Stomach (tissue), 4 donors: ENCODE results near the gene SUCO.

Experiments
- CTCF ChIP-seq, 7 experiments: fragments of 450-650 bp in 4 of 7; fragments of 200-600 bp in 3 of 7; sonication (generic) in 3 of 7; IDR thresholded peaks; one replicate each; pipeline ENCODE4 v1.5.1; 2016 to 2019; ENCODE audit warnings: antibody characterized with exemption in 7 of 7, control low read depth in 2 of 7, mild to moderate bottlenecking in 1 of 7
- EP300 ChIP-seq: sonication (generic); formaldehyde crosslinking; IDR thresholded peaks from one replicate; pipeline ENCODE4 v1.6.1; 2017; ENCODE audit warnings: antibody characterized with exemption
- POLR2A ChIP-seq, 4 donors: fragments of 450-650 bp; IDR thresholded peaks; one replicate each; pipeline ENCODE4 v1.6.1; 2016; ENCODE audit warnings: antibody characterized with exemption in 4 of 4, control low read depth in 2 of 4, mild to moderate bottlenecking in 1 of 4, moderate library complexity in 1 of 4
- POLR2AphosphoS5 ChIP-seq, 3 donors: sonication (generic); formaldehyde crosslinking; IDR thresholded peaks; one replicate each; pipeline ENCODE4 v1.6.1; 2016; ENCODE audit warnings: antibody characterized with exemption in 3 of 3

DNA sequence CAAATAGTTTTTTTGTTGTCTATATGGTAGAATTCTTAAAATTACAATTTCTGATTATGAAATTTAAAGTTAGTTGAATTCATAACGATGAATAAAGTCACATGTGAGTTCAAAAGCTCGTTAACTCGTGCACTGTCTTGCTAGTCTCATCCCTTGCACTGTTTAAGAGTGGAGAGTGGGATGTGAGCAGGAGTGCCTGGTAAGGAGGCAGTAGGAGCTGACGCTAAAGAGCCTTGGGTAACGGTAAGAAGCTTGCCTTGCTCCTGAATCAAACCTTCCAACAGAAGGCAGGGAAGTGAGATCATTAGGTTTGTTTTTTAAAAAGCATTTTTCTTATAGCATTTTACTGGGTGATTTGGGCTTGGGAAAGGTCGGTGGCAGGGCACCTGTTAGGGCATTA, 123.6 kb downstream of the SUCO start:
- TF ChIP-seq CTCF (IDR thresholded peaks at IDR 0.05) (no peak), EP300 (no peak), POLR2AphosphoS5 (IDR thresholded peaks at IDR 0.05) (no peak), POLR2A (IDR thresholded peaks at IDR 0.05) (no peak)
